ENCODE measurements around the gene GAS2L1.
"Not testable (repeated sequence)": the region's sequence is repeated elsewhere in the genome, so short reads cannot be mapped to it uniquely, and the experiment has no call there.

Gene GAS2L1

GRCh38 chr22:29343313-29343805, 36.9 kb downstream of the GAS2L1 start:
- no peak for DNase-seq

GRCh38 chr22:29344137-29344536, 37.7 kb downstream of the GAS2L1 start:
- DNase-seq = no peak

DNA sequence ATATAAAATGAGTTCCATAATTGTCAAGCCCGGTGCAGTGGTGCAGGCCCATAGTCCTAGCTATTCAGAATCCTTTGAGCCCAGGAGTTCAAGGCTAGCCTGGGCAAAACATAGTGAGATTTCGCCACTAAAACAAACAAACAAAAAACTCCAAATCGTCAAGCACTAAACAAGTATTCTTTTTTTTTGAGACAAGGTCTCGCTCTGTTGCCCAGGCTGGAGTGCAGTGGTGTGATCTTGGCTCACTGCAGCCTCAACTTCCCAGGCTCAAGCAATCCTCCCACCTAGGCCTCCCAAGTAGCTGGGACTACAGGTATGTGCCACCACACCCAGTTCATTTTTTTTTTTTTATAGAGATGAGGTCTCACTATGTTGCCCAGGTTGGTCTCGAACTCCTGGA, 38.4 kb downstream of the GAS2L1 start:
- DNase-seq = not testable (repeated sequence)

GRCh38 chr22:29345932-29346331, 39.5 kb downstream of the GAS2L1 start:
- no peak for DNase-seq

- no peak for DNase-seq
Observed at GRCh38 chr22:29346659-29347058, 40.2 kb downstream of the GAS2L1 start.

GRCh38 chr22:29348041-29348440, 41.6 kb downstream of the GAS2L1 start:
- no peak for DNase-seq

- DNase-seq = no peak
Observed at GRCh38 chr22:29348956-29349355, 42.5 kb downstream of the GAS2L1 start.

- no peak for DNase-seq
Observed at GRCh38 chr22:29351042-29351441, 44.6 kb downstream of the GAS2L1 start.

GRCh38 chr22:29351891-29352290, 45.4 kb downstream of the GAS2L1 start:
- no peak for DNase-seq

DNA sequence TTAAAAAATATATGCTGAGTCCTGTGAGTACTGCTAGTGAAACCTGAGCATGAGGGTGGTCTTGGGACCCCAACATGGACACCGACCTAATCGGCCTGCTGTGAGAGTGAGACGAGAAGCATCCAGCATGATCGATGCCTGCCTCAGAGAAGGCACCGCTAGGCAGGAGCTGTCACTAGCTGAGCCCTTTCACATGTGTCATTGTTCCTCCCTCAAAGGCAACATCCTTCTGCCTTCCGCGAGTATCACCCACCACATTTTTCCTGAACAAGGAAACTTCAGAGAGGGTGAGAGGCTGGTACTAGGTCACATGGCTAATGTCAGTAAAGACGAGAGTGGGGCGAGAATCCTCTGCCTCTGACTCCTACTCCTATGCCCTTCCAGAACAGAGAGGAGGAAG, 46.3 kb downstream of the GAS2L1 start:
- DNase-seq = no peak

GRCh38 chr22:29353286-29353685, 46.8 kb downstream of the GAS2L1 start:
- no peak for DNase-seq

GRCh38 chr22:29353860-29354259, 47.4 kb downstream of the GAS2L1 start:
- DNase-seq = no peak

- not testable (repeated sequence) for DNase-seq
Observed at GRCh38 chr22:29357193-29357890, 50.9 kb downstream of the GAS2L1 start.

- no peak for DNase-seq
Observed at GRCh38 chr22:29359469-29359868, 53.0 kb downstream of the GAS2L1 start.

All from inflammatory macrophage treated with lipopolysaccharide for 1 hour (primary cell).